BJ (cell line): Measurements from ENCODE around the gene AP2B1. TPM values are rescaled to one million over a fixed set of nuclear protein-coding genes. Genes with fewer than 3 reads are reported as not detected.
A peak's percentile ranks its signal among the peaks of the same experiment; 100 is the strongest.

Source experiments
- CTCF ChIA-PET: fragments of 350-600 bp; formaldehyde crosslinking; extraction: SDS; loops from one replicate; lab custom pipeline; 2021; ENCODE audit warnings: antibody characterized with exemption, inconsistent platforms; lab: Yijun Ruan, JAX
- POLR2A ChIA-PET: fragments of 300-600 bp; sonication (Branson Sonifier 250); formaldehyde crosslinking; extraction: SDS; loops from one replicate; lab custom pipeline; 2021; ENCODE audit warnings: antibody characterized with exemption; lab: Charles Lee
- DNase-seq: peaks from one replicate; pipeline ENCODE4 v3.0.0-alpha.2; 2011; ENCODE audit warnings: low read depth
- H3K27me3 ChIP-seq: 2 replicates; pipeline ENCODE4 v1.6.0; 2011; ENCODE audit warnings: low read length; ENCODE audit not compliant: control insufficient read depth, insufficient read depth
- H3K36me3 ChIP-seq: 2 replicates; pipeline ENCODE4 v1.5.1; 2011; ENCODE audit warnings: low read length; ENCODE audit not compliant: control insufficient read depth, insufficient read depth
- H3K4me3 ChIP-seq: 2 replicates; pipeline ENCODE4 v1.5.1; 2011; ENCODE audit warnings: low read depth, mild to moderate bottlenecking, control low read depth, low read length
- polyA plus RNA-seq: library from polyadenylated mRNA; depleted of rRNA; stranded (reverse); fragments of >200 nt; gene quantifications from 2 replicates; pipeline ENCODE4 v1.2.3, GENCODE V29; 2011
- TF ChIP-seq, protein P1 (sequence below): IDR thresholded peaks from 2 replicates; pipeline ENCODE4 v1.5.1; 2011; ENCODE audit warnings: low read depth, mild to moderate bottlenecking, control low read depth, inconsistent platforms, low read length, moderate library complexity; ENCODE audit not compliant: insufficient read depth

Gene AP2B1
- polyA plus RNA-seq, 1 experiment = 122 TPM

DNA sequence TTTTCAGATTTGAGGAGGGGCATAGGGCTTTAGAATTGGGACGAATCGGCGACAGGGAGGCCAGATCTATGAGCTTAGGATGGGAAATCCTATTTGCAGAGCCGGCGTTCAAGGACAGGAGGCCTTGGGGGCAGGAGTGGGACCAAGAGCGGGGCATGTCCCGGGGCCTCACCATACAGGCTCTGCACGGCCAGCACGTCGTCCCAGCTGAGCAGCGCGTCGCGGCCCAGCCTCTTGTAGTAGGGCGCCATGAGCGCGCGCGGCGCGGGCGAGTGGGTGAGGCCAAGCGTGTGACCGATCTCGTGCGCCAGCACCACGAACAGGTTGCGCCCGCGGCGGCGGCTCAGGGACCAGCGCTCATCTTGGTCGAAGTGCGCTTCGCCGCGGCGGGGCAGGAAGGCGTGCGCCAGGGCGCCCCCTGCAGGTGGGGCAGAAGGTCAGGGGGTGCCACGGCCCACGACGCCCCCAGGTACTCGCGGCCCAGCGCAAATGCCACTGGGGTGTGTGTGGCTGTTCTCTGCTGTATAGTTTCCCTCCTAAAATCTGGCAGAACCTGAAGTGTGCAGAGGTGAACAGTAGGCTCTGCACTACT is 182.9 kb downstream of the AP2B1 start:
- TF ChIP-seq, protein P1, sequence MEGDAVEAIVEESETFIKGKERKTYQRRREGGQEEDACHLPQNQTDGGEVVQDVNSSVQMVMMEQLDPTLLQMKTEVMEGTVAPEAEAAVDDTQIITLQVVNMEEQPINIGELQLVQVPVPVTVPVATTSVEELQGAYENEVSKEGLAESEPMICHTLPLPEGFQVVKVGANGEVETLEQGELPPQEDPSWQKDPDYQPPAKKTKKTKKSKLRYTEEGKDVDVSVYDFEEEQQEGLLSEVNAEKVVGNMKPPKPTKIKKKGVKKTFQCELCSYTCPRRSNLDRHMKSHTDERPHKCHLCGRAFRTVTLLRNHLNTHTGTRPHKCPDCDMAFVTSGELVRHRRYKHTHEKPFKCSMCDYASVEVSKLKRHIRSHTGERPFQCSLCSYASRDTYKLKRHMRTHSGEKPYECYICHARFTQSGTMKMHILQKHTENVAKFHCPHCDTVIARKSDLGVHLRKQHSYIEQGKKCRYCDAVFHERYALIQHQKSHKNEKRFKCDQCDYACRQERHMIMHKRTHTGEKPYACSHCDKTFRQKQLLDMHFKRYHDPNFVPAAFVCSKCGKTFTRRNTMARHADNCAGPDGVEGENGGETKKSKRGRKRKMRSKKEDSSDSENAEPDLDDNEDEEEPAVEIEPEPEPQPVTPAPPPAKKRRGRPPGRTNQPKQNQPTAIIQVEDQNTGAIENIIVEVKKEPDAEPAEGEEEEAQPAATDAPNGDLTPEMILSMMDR = 0 out of 2 replicates have a peak, but pooled peaks have one; percentile 6
- CTCF ChIA-PET = interaction anchor here (1.0 to 14.9 kb wide), 10 partner anchors 9 to 158 kb away, joined by 3 to 425 read pairs (median 3); partner anchors contain the start of genes C17orf50 and TAF15
- POLR2A ChIA-PET = no interaction called here
- no peaks in the 10 kb centered on the region for H3K36me3 ChIP-seq
- no peak overlapping the region for H3K4me3 ChIP-seq
- peaks cover 29% of the 10 kb centered on the region for H3K27me3 ChIP-seq
- no peak for DNase-seq

DNA sequence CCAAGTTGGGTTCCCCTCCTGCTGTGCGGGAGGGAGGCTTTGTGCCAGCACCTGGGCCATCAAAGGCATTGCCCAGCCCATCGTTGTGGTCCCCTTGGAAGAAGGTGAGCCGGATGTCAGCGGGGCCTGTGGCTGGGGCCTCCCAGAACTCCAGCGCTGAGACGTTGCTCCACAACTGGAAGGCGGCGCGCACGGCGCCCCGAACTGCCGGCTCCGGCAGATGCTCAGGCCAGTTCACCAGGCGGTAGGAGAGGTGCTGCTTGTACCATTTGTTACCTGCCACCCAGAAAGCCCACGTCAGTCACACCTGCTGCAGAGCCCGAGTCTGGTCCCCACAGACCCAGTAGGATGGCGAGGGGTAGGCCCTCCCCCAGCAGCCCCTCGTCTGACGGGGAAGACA is 186.0 kb downstream of the AP2B1 start:
- no peak for DNase-seq

DNA sequence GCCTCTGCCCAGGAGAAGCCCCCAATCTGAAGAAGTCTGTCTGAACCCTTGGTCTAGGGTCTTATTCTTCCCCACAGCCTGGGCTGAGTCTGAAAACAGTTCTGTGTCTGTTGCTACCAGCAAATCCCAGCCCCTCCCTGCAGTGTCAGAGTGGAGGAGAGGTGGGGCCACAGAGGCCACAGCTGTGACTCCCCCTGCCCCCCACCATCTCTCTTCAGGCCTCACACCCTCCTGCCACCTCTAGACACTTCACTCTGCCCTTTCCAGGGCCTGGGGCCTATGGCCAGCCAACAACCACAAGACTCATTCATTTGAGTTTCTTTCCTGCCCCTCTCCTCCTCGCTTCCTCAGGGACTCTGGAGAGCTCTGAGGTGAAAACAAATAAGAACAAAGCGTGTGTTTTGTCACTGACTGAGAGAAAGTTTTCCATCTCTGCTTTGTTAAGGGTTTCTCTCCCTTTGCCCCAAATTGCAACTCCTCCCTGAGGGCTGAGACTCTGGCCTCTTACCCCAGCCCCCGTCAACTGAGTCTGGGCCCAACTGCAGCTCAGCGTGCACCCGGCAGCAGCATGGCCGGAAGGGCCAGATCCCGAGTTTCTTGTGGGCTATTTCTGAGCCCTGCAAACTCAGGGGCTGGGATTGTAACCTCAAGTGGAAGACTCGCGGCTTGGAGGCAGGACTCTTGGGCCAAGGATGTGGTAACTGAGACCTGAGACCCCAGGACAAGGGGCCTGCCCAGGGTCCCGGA is 186.7 kb downstream of the AP2B1 start:
- Histone ChIP-seq H3K36me3 (no peaks in the 10 kb centered on the region), H3K27me3 (peaks cover 34% of the 10 kb centered on the region), H3K4me3 (no peak overlapping the region)
- ChIA-PET CTCF (interaction anchor here (0.9 to 11.0 kb wide), 3 partner anchors 9 to 34 kb away, joined by 3 to 115 read pairs (median 5); no protein-coding TSS in a partner anchor), POLR2A (no interaction called here)
- DNase-seq = no peak
- TF ChIP-seq, protein P1 = no peak

More for the DNA sequence above, 186.0 kb downstream of the AP2B1 start:
- POLR2A ChIA-PET = no interaction called here
- CTCF ChIA-PET = interaction anchor here (11.0 to 14.9 kb wide), 2 partner anchors 8 to 36 kb away, joined by 115 to 425 read pairs; partner anchors contain the start of gene TAF15
- no peaks in the 10 kb centered on the region for H3K36me3 ChIP-seq
- no peak overlapping the region for H3K4me3 ChIP-seq
- peaks cover 33% of the 10 kb centered on the region for H3K27me3 ChIP-seq
- TF ChIP-seq, protein P1 = no peak

DNA sequence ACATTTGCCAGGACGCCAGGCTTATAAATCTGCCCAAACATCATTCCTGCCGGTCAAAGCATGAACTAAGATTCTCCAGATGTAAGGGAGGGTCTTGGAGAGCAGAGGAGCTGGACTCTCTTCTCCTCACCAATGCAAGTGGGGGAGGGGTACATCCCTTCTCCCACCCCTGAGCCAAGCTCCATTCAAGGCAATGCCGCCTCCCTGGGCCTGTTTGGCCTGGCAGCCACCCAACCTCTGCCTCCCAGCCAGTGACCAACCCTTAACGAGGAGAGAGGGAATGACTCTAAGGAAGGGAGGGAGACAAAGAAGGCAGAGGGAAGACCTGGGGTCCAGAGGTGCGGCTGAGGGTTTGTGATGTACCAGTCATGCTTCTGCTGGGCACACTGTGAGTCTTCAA is 187.4 kb downstream of the AP2B1 start:
- Histone ChIP-seq H3K36me3 (no peaks in the 10 kb centered on the region), H3K4me3 (no peak overlapping the region), H3K27me3 (peaks cover 37% of the 10 kb centered on the region)
- POLR2A ChIA-PET = no interaction called here
- DNase-seq = no peak
- CTCF ChIA-PET = interaction anchor here (0.9 to 11.0 kb wide), 4 partner anchors 8 to 34 kb away, joined by 3 to 115 read pairs (median 4); no protein-coding TSS in a partner anchor
- TF ChIP-seq, protein P1 = no peak

DNA sequence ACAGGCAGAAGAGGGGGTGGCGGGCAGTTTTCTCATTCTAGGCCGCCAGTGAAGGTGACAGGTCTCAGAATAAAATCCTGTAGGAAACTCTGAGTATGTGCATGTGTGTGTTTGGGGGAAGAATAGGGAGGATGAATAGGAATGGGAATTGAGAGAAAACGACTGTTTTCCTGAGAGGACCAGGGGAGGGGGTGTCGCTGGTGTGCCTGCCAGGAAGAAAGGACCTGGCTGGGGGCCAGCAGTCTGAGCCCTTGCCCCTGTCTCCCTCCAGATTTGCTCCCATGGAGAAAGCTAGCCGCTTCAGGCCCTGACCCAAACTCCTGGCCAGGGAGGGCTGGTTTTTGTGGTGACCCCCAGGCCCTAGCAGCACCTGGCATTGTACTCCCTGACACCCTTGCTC is 187.9 kb downstream of the AP2B1 start:
- H3K27me3 ChIP-seq = peaks cover 39% of the 10 kb centered on the region
- POLR2A ChIA-PET = no interaction called here
- H3K36me3 ChIP-seq = no peaks in the 10 kb centered on the region
- TF ChIP-seq, protein P1 = no peak
- no peak for DNase-seq
- no peak overlapping the region for H3K4me3 ChIP-seq
- CTCF ChIA-PET = interaction anchor here (0.9 to 11.0 kb wide), 5 partner anchors 8 to 33 kb away, joined by 3 to 115 read pairs (median 5); no protein-coding TSS in a partner anchor
